GM12801 (cell line): Measurements from ENCODE around the gene RTN3.

Source experiments
- CTCF ChIP-seq: IDR thresholded peaks from one replicate; pipeline ENCODE4 v1.5.1; 2011; ENCODE audit warnings: control low read depth; ENCODE audit not compliant: insufficient read length; ENCODE audit errors: extremely low read depth

The RTN3 gene

GRCh38 chr11:63769714-63770455 lies 88.6 kb downstream of the RTN3 start:
- TF ChIP-seq CTCF: no peak

- TF ChIP-seq CTCF: no peak
Observed at GRCh38 chr11:63770763-63771162, 89.5 kb downstream of the RTN3 start.

- no peak for TF ChIP-seq CTCF
Observed at GRCh38 chr11:63775191-63775590, 93.9 kb downstream of the RTN3 start.

GRCh38 chr11:63779039-63779438 lies 97.7 kb downstream of the RTN3 start:
- no peak for TF ChIP-seq CTCF

GRCh38 chr11:63782749-63783148 lies 101.4 kb downstream of the RTN3 start:
- TF ChIP-seq CTCF: no peak

GRCh38 chr11:63783925-63784592 lies 102.8 kb downstream of the RTN3 start:
- no peak for TF ChIP-seq CTCF

- TF ChIP-seq CTCF: no peak
Observed at GRCh38 chr11:63785823-63786222, 104.5 kb downstream of the RTN3 start.
